H1 (cell line): Measurements from ENCODE around the gene LIPG. TPM values are rescaled to one million over a fixed set of nuclear protein-coding genes. Genes with fewer than 3 reads are reported as not detected.

Source experiments
- TBP ChIP-seq: IDR thresholded peaks from 2 replicates; pipeline ENCODE4 v1.6.1; 2011; ENCODE audit warnings: low read depth, low read length, improper control_type of control experiment
- ZNF274 ChIP-seq: IDR thresholded peaks from 2 replicates; pipeline ENCODE4 v1.7.0; 2012; ENCODE audit warnings: low read length, borderline replicate concordance; ENCODE audit errors: extremely low read depth
- polyA plus RNA-seq, 7 experiments: library from polyadenylated mRNA; depleted of rRNA in 3 of 7; stranded (reverse) in 5 of 7; unstranded in 2 of 7; fragments of >200 nt in 5 of 7; fragments of 200-250 nt in 2 of 7; gene quantifications; 1 replicate in 5 of 7; 2 replicates in 1 of 7; 4 replicates in 1 of 7; pipeline versions ENCODE4 v1.2.1 to v1.2.3, GENCODE V29; 2011 to 2013; ENCODE audit warnings: missing spikeins in 2 of 7, mixed read lengths in 2 of 7
- total RNA-seq: library from RNA; stranded (reverse); fragmentation: NEBNext Ultra II Directional; extraction: Animal tissue kit (Norgen Biotek cat#: 25700); gene quantifications from 2 replicates; pipeline ENCODE4 v1.2.1, GENCODE V29; 2021

The LIPG gene
- total and polyA plus RNA-seq, 2 of the 8 experiments (the other 6 are each of a cell fraction or from before 2014, with no cell fraction given): 9.2 to 9.8 TPM

DNA sequence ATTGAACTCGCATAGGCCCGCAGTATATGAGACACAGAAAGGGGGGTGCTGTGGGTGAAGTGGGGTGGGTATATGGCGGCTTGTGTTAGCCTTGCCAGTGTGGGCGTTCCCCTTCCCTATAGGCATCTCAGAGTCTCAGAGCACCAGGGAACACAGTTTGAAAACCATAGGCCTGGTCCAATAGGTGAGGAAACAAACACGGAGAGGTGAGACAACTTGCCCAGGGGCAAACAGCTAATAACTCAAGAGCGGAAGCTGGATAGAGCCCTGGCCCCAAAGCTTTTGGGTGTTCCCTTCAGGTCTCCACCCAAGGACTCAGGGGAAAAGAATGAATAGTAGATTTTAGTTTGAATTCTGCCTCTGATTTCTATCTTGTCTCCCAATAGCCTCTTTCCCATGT is 7.9 kb downstream of the LIPG start (continued):
- TF ChIP-seq ZNF274 (no peak), TBP (no peak)
- TF ChIP-seq, all 59 proteins: peak for 0
